ENCODE data around the gene GSTA1.
"Not testable (repeated sequence)": the region's sequence is repeated elsewhere in the genome, so short reads cannot be mapped to it uniquely, and the experiment has no call there.

GSTA1 gene

DNA sequence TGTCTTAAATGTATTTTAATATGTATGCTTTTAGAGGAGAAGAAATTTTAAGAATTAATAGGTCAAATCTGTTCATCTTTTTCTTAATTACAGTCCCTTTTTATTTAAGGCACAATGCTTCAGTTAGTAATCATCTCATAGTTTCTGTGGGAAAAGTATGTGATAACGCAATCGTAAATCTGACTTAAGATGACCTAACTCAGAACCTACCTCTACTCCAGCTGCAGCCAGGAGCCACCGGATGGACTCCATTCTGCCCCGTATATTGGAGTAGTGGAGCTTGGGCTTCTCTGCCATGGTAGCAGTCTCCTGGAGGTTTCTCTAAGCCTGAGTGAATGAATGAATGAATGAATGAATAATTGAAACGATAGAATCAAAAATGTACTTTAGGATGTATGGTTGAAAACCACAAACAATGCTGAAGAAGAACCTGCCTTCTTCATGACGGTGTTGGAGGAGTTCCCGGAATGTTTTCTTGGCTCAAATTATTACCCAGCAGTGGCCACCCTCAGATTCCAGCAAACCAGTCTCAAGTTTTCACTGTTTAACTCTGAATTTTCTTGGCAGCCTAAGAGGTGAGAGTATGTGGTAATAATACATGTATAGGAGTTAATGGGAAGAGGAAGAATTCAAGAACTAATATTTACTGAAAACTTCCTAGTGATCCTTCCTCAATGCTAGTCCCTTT lies 45.8 kb downstream of the GSTA1 start:
- DNase-seq (ENCODE audit: low read depth): not testable (repeated sequence)

DNA sequence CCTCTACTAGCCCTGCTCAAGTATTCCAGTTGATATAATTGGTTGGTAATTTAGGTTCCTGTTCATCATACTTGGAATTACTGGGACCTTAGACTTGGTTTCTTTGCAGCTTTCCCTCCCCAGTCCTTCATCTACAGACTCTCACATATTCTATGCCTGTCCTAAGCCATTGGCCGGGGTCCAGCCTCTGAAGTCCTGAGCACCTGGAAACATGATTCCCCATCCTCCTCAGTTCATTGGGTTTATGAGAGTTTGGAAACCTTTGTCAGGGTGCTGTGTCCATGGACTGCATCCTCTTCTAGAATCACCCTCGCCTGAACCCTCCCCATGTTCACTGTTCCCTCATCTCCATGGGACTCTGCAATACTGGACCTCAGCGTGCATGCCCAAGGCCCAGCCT lies 49.2 kb downstream of the GSTA1 start:
- DNase-seq (ENCODE audit: low read depth): no peak

DNA sequence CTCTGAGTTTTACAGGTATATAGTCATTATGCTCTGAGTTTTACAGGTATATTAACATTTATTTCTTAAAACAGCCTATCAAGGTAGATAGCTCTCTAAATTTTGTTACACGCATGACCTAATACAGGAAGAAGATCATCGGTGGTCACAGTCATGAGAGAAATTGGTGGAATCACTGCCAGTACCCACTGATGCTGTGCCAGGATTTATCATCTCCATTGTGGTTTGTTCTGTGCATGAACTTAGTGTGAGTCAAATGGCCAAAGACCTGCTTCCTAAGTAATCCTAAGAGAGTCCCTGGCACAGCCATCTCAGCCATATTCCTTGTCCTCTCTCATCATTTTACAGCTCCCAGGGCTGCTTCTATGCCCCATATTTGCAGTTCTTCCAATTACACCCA lies 50.5 kb downstream of the GSTA1 start:
- DNase-seq (ENCODE audit: low read depth): peak; percentile 44

DNA sequence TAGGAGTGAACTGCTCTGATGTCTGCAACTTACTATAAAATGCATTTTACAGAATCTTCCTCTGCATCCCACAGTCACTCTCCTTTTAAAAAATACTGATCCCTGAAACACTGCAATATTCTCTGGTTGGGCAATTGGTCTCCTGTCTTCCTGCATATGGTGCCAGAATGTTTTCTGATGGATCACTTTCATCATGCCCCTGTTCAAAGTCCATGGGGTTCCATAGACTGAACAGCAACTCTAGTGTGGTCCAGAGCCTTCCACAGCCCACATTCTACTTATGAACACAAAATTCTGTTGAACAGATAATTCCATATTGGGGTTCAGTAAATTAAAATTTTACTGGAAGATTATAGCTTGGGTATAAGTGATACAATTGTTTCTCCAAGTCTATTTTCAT lies 51.3 kb downstream of the GSTA1 start:
- DNase-seq (ENCODE audit: low read depth): no peak

DNA sequence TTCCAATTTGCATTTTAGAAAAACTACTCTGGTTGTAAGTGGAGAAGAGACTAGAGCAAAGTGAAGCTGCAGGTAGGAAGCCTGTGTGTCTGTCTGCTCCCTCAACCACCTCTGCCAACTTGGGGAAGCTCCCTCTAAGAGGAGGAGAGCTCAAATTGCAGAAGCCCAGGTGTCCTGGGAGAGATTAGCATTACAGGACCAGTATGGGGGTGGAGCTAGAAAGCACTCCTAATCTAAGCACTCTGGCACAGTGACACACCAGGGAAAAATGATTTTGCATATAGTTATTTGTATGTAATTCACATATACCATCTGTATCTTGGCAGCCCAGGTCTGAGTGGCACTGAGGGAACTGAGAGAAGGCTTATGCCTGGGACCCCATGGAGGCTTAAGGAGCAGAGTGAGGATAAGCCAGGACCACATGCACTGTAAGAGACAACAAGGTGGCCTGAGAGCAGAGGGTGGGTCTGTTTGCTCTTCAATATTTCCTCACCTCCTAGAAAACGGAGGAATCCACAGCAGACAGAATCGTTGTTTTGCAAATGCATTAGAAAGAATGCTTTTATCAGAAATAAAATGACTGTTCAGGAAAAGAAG lies 54.0 kb downstream of the GSTA1 start:
- no peak for DNase-seq (ENCODE audit: low read depth)

DNA sequence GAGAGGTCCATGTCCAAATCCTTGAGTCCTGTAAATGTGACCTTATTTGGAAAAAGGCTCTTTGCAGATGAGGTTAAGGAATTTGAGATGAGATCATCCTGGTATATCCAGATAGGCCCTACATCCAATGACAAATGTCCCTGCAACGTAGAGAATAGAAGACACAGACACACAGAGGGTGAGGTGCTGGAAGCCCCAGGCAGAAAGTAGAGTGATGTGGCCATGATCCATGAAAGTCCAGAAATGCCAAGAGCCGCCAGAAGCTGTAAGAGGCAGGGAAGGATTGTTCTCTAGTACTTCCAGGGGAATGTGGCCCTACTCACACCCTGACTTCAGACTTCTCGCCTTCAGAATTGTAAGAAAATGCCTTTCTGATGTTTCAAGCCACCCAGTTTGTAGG lies 56.3 kb downstream of the GSTA1 start:
- DNase-seq (ENCODE audit: low read depth): not testable (repeated sequence)

DNA sequence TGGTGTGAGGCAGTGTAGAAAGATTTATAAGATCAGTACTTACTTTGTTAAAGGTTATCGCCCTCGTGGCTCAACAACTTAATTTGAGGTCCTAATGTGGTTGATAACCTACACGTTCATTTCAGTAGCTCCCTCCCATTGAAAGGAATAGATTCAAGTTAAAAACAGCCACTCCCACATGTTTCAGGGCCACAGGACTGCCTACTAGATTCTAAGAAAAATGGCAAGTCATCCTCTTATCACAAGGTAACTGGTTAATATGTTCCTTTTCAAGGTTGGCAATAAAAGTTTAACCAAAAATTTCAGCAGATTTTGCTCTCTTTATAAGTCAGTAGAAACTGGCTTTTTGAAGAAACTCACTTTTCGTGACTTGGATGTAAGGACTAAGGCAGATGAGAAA lies 57.4 kb downstream of the GSTA1 start:
- DNase-seq (ENCODE audit: low read depth): no peak

DNA sequence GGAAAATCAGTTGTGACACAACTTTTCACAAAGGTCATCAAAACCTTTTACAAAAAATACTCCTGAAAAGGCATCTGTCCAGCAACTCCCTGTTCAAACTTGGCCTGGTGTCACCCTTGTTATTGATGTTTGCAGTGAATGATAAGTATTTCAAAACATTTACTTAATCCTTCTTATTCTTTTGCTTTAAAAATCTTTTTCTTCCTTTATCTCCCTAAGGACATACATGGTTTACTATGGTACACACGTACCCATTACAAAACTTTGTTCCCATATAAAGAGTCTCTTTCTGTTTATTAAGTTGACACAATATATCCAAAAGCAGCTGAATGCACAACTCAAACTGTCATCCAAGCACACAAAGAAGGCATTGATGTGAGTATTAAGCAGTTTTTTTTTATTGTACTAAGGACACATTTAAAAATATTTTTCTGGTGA lies 57.8 kb downstream of the GSTA1 start:
- DNase-seq (ENCODE audit: low read depth): no peak

DNA sequence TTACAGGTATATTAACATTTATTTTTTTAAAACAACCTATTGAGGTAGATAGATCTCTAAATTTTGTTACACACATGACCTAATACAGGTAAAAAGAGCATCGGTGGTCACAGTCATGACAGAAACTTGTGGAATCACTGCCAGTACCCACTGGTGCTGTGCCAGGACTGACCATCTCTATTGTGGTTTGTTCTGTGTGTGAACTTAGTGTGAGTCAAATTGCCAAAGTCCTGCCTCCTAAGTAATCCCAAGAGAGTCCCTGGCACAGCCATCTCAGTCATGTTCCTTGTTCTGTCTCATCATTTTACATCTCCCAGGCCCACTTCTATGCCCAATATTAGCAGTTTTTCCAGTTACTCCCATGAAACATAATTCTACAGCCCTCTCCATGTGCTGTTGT lies 61.7 kb downstream of the GSTA1 start:
- no peak for DNase-seq (ENCODE audit: low read depth)

Measured in stromal cell of bone marrow (primary cell).